Measurements from ENCODE around the gene NPTXR. TPM values are rescaled to one million over a fixed set of nuclear protein-coding genes. Genes with fewer than 3 reads are reported as not detected.

NPTXR gene
- total and polyA plus RNA-seq, 2 of the 4 experiments (the other 2 are of a cell fraction), result 0.36 to 2.2 TPM

GRCh38 chr22:38879108-38879729, 35.4 kb upstream of the NPTXR start:
- Histone ChIP-seq H3K27ac (ENCODE audit: insufficient read depth, low read length) (no peak overlapping the region), H3K23ac (ENCODE audit: low read depth, low read length) (no peak overlapping the region), H3K4ac (ENCODE audit: low read depth, low read length) (no peak overlapping the region), H3K36me3 (ENCODE audit: control insufficient read depth, insufficient read depth, low read length) (no peaks in the 10 kb centered on the region), H4K20me1 (ENCODE audit: insufficient read depth, low read length) (no peaks in the 10 kb centered on the region), H2AK9ac (replicated peaks; ENCODE audit: low read depth, low read length, poor library complexity) (no peak overlapping the region), H2BK120ac (ENCODE audit: low read depth, low read length) (no peak overlapping the region), H3K9ac (ENCODE audit: low read depth, low read length) (no peak overlapping the region), H3K4me3 (ENCODE audit: insufficient read depth, low read depth, low read length) (no peak overlapping the region), H3K14ac (replicated peaks; ENCODE audit: low read depth, low read length) (no peak overlapping the region), H2BK15ac (ENCODE audit: low read depth, low read length) (no peak overlapping the region), H3K79me1 (ENCODE audit: low read depth in 1 of 2, low read length in 2 of 2) (no peaks in the 10 kb centered on the region), H2BK20ac (ENCODE audit: low read depth, low read length) (no peak overlapping the region), H4K91ac (ENCODE audit: insufficient read depth, low read depth, low read length) (no peak overlapping the region), H2BK5ac (ENCODE audit: low read depth, low read length, poor library complexity, severe bottlenecking) (no peak overlapping the region), H2AK5ac (ENCODE audit: low read depth, low read length) (no peak overlapping the region), H3K27me3 (ENCODE audit: control insufficient read depth, insufficient read depth, low read length) (no peaks in the 10 kb centered on the region; the same call in 1 of the 2 replicates), H3K9me3 (ENCODE audit: control insufficient read depth, insufficient read depth, low read length) (peaks cover 2% of the 10 kb centered on the region; the same call in 1 of the 2 replicates), H4K8ac (ENCODE audit: low read depth in 2 of 2, low read length in 2 of 2) (no peak overlapping the region), H3K4me1 (ENCODE audit: control insufficient read depth, insufficient read depth, low read length) (peaks cover 14% of the 10 kb centered on the region), H3K18ac (ENCODE audit: low read depth, low read length) (no peak overlapping the region), H3K4me2 (ENCODE audit: low read depth, low read length) (no peak overlapping the region), H3K9me1 (ENCODE audit: insufficient read depth, low read length) (peaks cover 16% of the 10 kb centered on the region), H3K56ac (ENCODE audit: extremely low read depth, insufficient read depth, low read length) (no peak overlapping the region), H4K5ac (ENCODE audit: low read depth, low read length) (no peak overlapping the region), H2AFZ (replicated peaks; ENCODE audit: low read length, poor library complexity) (no peak overlapping the region)
- in situ Hi-C loops (cut with MboI; ENCODE audit: low sequenced_read_pairs), result loop anchor here (5.0 kb wide), 1 partner anchor 123 kb away; no protein-coding TSS in a partner anchor
- intact Hi-C loops (cut with micrococcal nuclease), result no loop called here
- POLR2A ChIA-PET (ENCODE audit: unreplicated experiment), result no interaction called here
- dilution Hi-C loops (cut with HindIII; ENCODE audit: low sequenced_read_pairs, unreplicated experiment), result no loop called here
- CTCF ChIA-PET, result interaction anchor here (0.6 kb wide), 1 partner anchor 9 kb away, joined by 3 read pairs; no protein-coding TSS in a partner anchor
- no CpG with 5 or more reads among the region's 5 CpGs for WGBS, 2 experiments (ENCODE audit: extremely low coverage in 2 of 2, insufficient read length in 1 of 2)
- no peak for ATAC-seq (ENCODE audit: low read depth)
- no TSS peak for BruUV-seq (replicated peaks)
- DNase-seq, result no peak
- no peak for TF ChIP-seq CHD1 (IDR thresholded peaks at IDR 0.05; ENCODE audit: low read depth, low read length)
- no peak for TF ChIP-seq MAFK (IDR thresholded peaks at IDR 0.05; ENCODE audit: low read depth, low read length)
- TF ChIP-seq NFE2L2 (IDR thresholded peaks at IDR 0.05; ENCODE audit: low read depth, low read length), result no peak
- TF ChIP-seq RFX5 (IDR thresholded peaks at IDR 0.05; ENCODE audit: low read depth, low read length), result no peak
- no peak for TF ChIP-seq BHLHE40 (IDR thresholded peaks at IDR 0.05; ENCODE audit: low read depth, low read length)
- TF ChIP-seq CEBPB (IDR thresholded peaks at IDR 0.05; ENCODE audit: low read depth, low read length), result no peak
- TF ChIP-seq, protein P1, sequence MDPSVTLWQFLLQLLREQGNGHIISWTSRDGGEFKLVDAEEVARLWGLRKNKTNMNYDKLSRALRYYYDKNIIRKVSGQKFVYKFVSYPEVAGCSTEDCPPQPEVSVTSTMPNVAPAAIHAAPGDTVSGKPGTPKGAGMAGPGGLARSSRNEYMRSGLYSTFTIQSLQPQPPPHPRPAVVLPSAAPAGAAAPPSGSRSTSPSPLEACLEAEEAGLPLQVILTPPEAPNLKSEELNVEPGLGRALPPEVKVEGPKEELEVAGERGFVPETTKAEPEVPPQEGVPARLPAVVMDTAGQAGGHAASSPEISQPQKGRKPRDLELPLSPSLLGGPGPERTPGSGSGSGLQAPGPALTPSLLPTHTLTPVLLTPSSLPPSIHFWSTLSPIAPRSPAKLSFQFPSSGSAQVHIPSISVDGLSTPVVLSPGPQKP (IDR thresholded peaks at IDR 0.05; ENCODE audit: borderline replicate concordance, low read depth, low read length), result no peak
- TF ChIP-seq MXI1 (IDR thresholded peaks at IDR 0.05; ENCODE audit: borderline replicate concordance, low read depth, low read length), result no peak
- no peak for TF ChIP-seq CTCF (conservative IDR thresholded peaks at IDR 0.05; ENCODE audit: low read depth, low read length)
- TF ChIP-seq POLR2A (IDR thresholded peaks at IDR 0.05; ENCODE audit: low read depth, low read length), result no peak
- no peak for TF ChIP-seq USF2 (IDR thresholded peaks at IDR 0.05; ENCODE audit: low read depth, low read length)
- no peak for TF ChIP-seq FOS (IDR thresholded peaks at IDR 0.05; ENCODE audit: low read depth, low read length)
- no peak for TF ChIP-seq SMC3 (IDR thresholded peaks at IDR 0.05; ENCODE audit: low read depth, low read length)
- TF ChIP-seq RCOR1 (IDR thresholded peaks at IDR 0.05; ENCODE audit: insufficient replicate concordance, low read length), result no peak
- TF ChIP-seq RAD21 (IDR thresholded peaks at IDR 0.05; ENCODE audit: low read length), result no peak

Data from IMR-90 (cell line).